ENCODE measurements around the gene GUCY1B1.

GRCh38 chr4:155713911-155714310 lies 44.9 kb upstream of the GUCY1B1 start:
- TF ChIP-seq, protein P1, sequence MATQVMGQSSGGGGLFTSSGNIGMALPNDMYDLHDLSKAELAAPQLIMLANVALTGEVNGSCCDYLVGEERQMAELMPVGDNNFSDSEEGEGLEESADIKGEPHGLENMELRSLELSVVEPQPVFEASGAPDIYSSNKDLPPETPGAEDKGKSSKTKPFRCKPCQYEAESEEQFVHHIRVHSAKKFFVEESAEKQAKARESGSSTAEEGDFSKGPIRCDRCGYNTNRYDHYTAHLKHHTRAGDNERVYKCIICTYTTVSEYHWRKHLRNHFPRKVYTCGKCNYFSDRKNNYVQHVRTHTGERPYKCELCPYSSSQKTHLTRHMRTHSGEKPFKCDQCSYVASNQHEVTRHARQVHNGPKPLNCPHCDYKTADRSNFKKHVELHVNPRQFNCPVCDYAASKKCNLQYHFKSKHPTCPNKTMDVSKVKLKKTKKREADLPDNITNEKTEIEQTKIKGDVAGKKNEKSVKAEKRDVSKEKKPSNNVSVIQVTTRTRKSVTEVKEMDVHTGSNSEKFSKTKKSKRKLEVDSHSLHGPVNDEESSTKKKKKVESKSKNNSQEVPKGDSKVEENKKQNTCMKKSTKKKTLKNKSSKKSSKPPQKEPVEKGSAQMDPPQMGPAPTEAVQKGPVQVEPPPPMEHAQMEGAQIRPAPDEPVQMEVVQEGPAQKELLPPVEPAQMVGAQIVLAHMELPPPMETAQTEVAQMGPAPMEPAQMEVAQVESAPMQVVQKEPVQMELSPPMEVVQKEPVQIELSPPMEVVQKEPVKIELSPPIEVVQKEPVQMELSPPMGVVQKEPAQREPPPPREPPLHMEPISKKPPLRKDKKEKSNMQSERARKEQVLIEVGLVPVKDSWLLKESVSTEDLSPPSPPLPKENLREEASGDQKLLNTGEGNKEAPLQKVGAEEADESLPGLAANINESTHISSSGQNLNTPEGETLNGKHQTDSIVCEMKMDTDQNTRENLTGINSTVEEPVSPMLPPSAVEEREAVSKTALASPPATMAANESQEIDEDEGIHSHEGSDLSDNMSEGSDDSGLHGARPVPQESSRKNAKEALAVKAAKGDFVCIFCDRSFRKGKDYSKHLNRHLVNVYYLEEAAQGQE (IDR thresholded peaks at IDR 0.05) = no peak
- TF ChIP-seq CTCF (IDR thresholded peaks at IDR 0.05) = no peak
- no peak for TF ChIP-seq GATA3 (IDR thresholded peaks at IDR 0.05; ENCODE audit: borderline replicate concordance)
- no peak for TF ChIP-seq CBX8 (IDR thresholded peaks at IDR 0.05)
- TF ChIP-seq ZFP36 (IDR thresholded peaks at IDR 0.05; ENCODE audit: borderline replicate concordance, partially characterized antibody) = no peak
- TF ChIP-seq SREBF2 (IDR thresholded peaks at IDR 0.05) = no peak
- TF ChIP-seq POLR2A (IDR thresholded peaks at IDR 0.05; ENCODE audit: low read length) = no peak
- no peak for TF ChIP-seq JUNB (IDR thresholded peaks at IDR 0.05)
- no peak for TF ChIP-seq MYC (IDR thresholded peaks at IDR 0.05; ENCODE audit: borderline replicate concordance, low read length)
- TF ChIP-seq PHF8 (IDR thresholded peaks at IDR 0.05; ENCODE audit: borderline replicate concordance, low read depth) = no peak
